K562 (cell line): ENCODE measurements around the gene TANK. TPM values are rescaled to one million over a fixed set of nuclear protein-coding genes. Genes with fewer than 3 reads are reported as not detected.

ENCODE experiments used
- ATF6 ChIP-seq: sonication (generic); formaldehyde crosslinking; IDR thresholded peaks from 2 replicates; pipeline ENCODE4 v1.4.0; 2020; ENCODE audit warnings: mild to moderate bottlenecking, missing genetic modification reagents
- E2F3 ChIP-seq: fragments of 250-450 bp; sonication (Bioruptor Pico); IDR thresholded peaks from 2 replicates; pipeline ENCODE4 v1.4.0; 2020; ENCODE audit warnings: mild to moderate bottlenecking
- MGA ChIP-seq: fragments of 450-650 bp; IDR thresholded peaks from 2 replicates; pipeline ENCODE4 v1.6.1; 2016; ENCODE audit warnings: mild to moderate bottlenecking, moderate library complexity
- RAD51 ChIP-seq: fragments of 450-650 bp; IDR thresholded peaks from 2 replicates; pipeline ENCODE4 v1.7.1; 2016; ENCODE audit warnings: low read depth, mild to moderate bottlenecking, borderline replicate concordance
- polyA plus RNA-seq, 8 experiments: library from polyadenylated mRNA; depleted of rRNA in 4 of 8; stranded (reverse) in 5 of 8; unstranded in 3 of 8; fragments of >200 nt; fragmentation: Nextera tagmentation in 2 of 8; fragmentation: Illumina TruSeq in 1 of 8; extraction: Ambion mirVana in 2 of 8; extraction: Trizol in 1 of 8; gene quantifications; 2 replicates each; pipeline versions ENCODE4 v1.2.1 to v1.2.3, GENCODE V29; 2011 to 2014; ENCODE audit warnings: inconsistent platforms in 1 of 8, missing spikeins in 1 of 8
- total RNA-seq, 7 experiments: library from RNA; depleted of rRNA in 6 of 7; stranded (reverse); fragments of >200 nt in 6 of 7; fragmentation: Illumina TruSeq in 2 of 7; extraction: Trizol in 2 of 7; gene quantifications; 2 replicates each; pipeline versions ENCODE4 v1.2.1 to v1.2.3, GENCODE V29; 2011 to 2021; ENCODE audit warnings: low replicate concordance in 1 of 7

The TANK gene
- total and polyA plus RNA-seq, 9 of the 15 experiments (the other 6 are each of a cell fraction or from before 2014, with no cell fraction given) = 43.0 to 91.5 (median 54.4) TPM

- TF ChIP-seq ATF6 (no peak), MGA (0 out of 2 replicates have a peak, but pooled peaks have one; percentile 15), E2F3 (CRISPR knock-in tag) (no peak), RAD51 (peak; percentile 65; the same call in 1 of the 2 replicates)
Measured at GRCh38 chr2:161173541-161174194, 13.4 kb downstream of the TANK start (continued).
